GM18951 (cell line): ENCODE measurements around the gene POGLUT3.

Source experiments
- POLR2A ChIP-seq: IDR thresholded peaks from 4 replicates; pipeline ENCODE4 v1.6.1; 2011; ENCODE audit warnings: mild to moderate bottlenecking; ENCODE audit not compliant: insufficient read length, insufficient read depth; ENCODE audit errors: extremely low read depth
- in situ Hi-C: fragments of 300-500 bp; cut with MboI; formaldehyde crosslinking; loops from one replicate; pipeline ENCODE4 v1.12.0; 2022; ENCODE audit warnings: low sequenced_read_pairs, mixed read lengths, inconsistent platforms; ENCODE audit not compliant: unreplicated experiment

Gene POGLUT3

GRCh38 chr11:108496643-108497256 lies 1.4 kb downstream of the POGLUT3 start:
- no peak for TF ChIP-seq POLR2A
- in situ Hi-C loops, result no loop called here

- in situ Hi-C loops, result no loop called here
- no peak for TF ChIP-seq POLR2A
These were observed 2.9 kb downstream of the POGLUT3 start for GRCh38 chr11:108495326-108495725.

GRCh38 chr11:108494182-108494581 lies 4.0 kb downstream of the POGLUT3 start:
- TF ChIP-seq POLR2A, result no peak
- in situ Hi-C loops, result no loop called here

- TF ChIP-seq POLR2A, result no peak
- in situ Hi-C loops, result no loop called here
These were observed 6.2 kb downstream of the POGLUT3 start for GRCh38 chr11:108491936-108492335.

- in situ Hi-C loops, result no loop called here
- TF ChIP-seq POLR2A, result no peak
These were observed 11.4 kb downstream of the POGLUT3 start for GRCh38 chr11:108486828-108487227.

GRCh38 chr11:108486331-108486730 lies 11.9 kb downstream of the POGLUT3 start:
- in situ Hi-C loops, result no loop called here

GRCh38 chr11:108483163-108483562 lies 15.0 kb downstream of the POGLUT3 start:
- no peak for TF ChIP-seq POLR2A
- in situ Hi-C loops, result no loop called here

More at GRCh38 chr11:108486331-108486730, 11.9 kb downstream of the POGLUT3 start:
- TF ChIP-seq POLR2A, result no peak

GRCh38 chr11:108474664-108475463 lies 23.3 kb downstream of the POGLUT3 start:
- TF ChIP-seq POLR2A, result no peak
- in situ Hi-C loops, result no loop called here

GRCh38 chr11:108472681-108473080 lies 25.5 kb downstream of the POGLUT3 start:
- in situ Hi-C loops, result no loop called here
- no peak for TF ChIP-seq POLR2A

- in situ Hi-C loops, result no loop called here
- no peak for TF ChIP-seq POLR2A
These were observed 29.7 kb downstream of the POGLUT3 start for GRCh38 chr11:108468478-108468864.

GRCh38 chr11:108467091-108467823 lies 30.9 kb downstream of the POGLUT3 start, which contains the start of gene C11orf65:
C11orf65 (minus strand) TSS chr11:108467529; CDS start chr11:108461559, 5,970 bp downstream.
- in situ Hi-C loops, result no loop called here

GRCh38 chr11:108466405-108466804 lies 31.8 kb downstream of the POGLUT3 start:
- no peak for TF ChIP-seq POLR2A
- in situ Hi-C loops, result no loop called here

More at GRCh38 chr11:108467091-108467823, 30.9 kb downstream of the POGLUT3 start, which contains the start of gene C11orf65:
- peak; percentile 91 for TF ChIP-seq POLR2A

- in situ Hi-C loops, result no loop called here
- no peak for TF ChIP-seq POLR2A
These were observed 44.9 kb downstream of the POGLUT3 start for GRCh38 chr11:108453207-108453835.
